Natural killer cell (primary cell): Measurements from ENCODE around the gene SPEN. TPM values are rescaled to one million over a fixed set of nuclear protein-coding genes. Genes with fewer than 3 reads are reported as not detected.

ENCODE experiments used
- ATAC-seq, 3 donors: fragments of 150-1000 bp in 2 of 3; fragments of 200-7000 bp in 1 of 3; cut with Tn5 transposase; 1 replicate in 1 of 3; 2 replicates in 2 of 3; pipeline ENCODE4 v1.10.0; 2021; ENCODE audit warnings: mild to moderate bottlenecking in 2 of 3, moderate library complexity in 2 of 3
- DNase-seq, 2 donors: peaks; one replicate each; pipeline versions ENCODE4 v3.0.0 to v3.0.0-alpha.2; 2013 to 2021; ENCODE audit warnings: mixed read lengths in 1 of 2
- H3K27ac ChIP-seq: one replicate; pipeline ENCODE4 v1.5.1; 2013; ENCODE audit warnings: mild to moderate bottlenecking, low read length
- H3K27me3 ChIP-seq: one replicate; pipeline ENCODE4 v1.6.1; 2013; ENCODE audit warnings: low read length; ENCODE audit not compliant: control insufficient read depth, insufficient read depth
- H3K36me3 ChIP-seq: one replicate; pipeline ENCODE4 v1.6.1; 2013; ENCODE audit warnings: low read length; ENCODE audit not compliant: control insufficient read depth, insufficient read depth
- H3K4me1 ChIP-seq: one replicate; pipeline ENCODE4 v1.6.1; 2013; ENCODE audit warnings: low read length; ENCODE audit not compliant: control insufficient read depth, insufficient read depth
- H3K4me3 ChIP-seq: one replicate; pipeline ENCODE4 v1.5.1; 2013; ENCODE audit warnings: low read length
- H3K9me3 ChIP-seq: one replicate; pipeline ENCODE4 v1.6.1; 2013; ENCODE audit warnings: low read length; ENCODE audit not compliant: control insufficient read depth, insufficient read depth
- H3K27ac Mint-ChIP-seq, 2 donors: one replicate each; pipeline ENCODE4 v1.8.0; 2022; ENCODE audit warnings: mild to moderate bottlenecking in 2 of 2, mixed read lengths in 2 of 2, moderate library complexity in 1 of 2
- H3K27me3 Mint-ChIP-seq, 2 donors: one replicate each; pipeline ENCODE4 v1.8.0; 2022; ENCODE audit warnings: low read depth in 2 of 2, mixed read lengths in 2 of 2
- H3K36me3 Mint-ChIP-seq: one replicate; pipeline ENCODE4 v1.8.0; 2022; ENCODE audit warnings: mixed read lengths
- H3K4me1 Mint-ChIP-seq, 2 donors: one replicate each; pipeline ENCODE4 v1.8.0; 2022; ENCODE audit warnings: mixed read lengths in 2 of 2
- H3K4me3 Mint-ChIP-seq: one replicate; pipeline ENCODE4 v1.8.0; 2022; ENCODE audit warnings: mild to moderate bottlenecking, moderate library complexity, mixed read lengths
- H3K9me3 Mint-ChIP-seq, 2 donors: one replicate each; pipeline ENCODE4 v1.8.0; 2022; ENCODE audit warnings: mixed read lengths in 2 of 2
- WGBS: methylation state at CpG from one replicate; pipeline ENCODE4 v1.1.7; 2013; ENCODE audit warnings: missing lambda C conversion rate; ENCODE audit not compliant: insufficient coverage; 5-methylcytosine and 5-hydroxymethylcytosine counted together
- intact Hi-C: fragments of 100-400 bp; cut with micrococcal nuclease; formaldehyde crosslinking; loops from one replicate; pipeline ENCODE4 v1.14.2; 2022
- total RNA-seq, 4 donors: library from RNA; stranded (reverse); fragments of 120-200 nt in 1 of 4; gene quantifications; one replicate each; pipeline versions ENCODE4 v1.2.3 to v1.2.4, GENCODE V29; 2013 to 2022
- TF ChIP-seq, protein P1 (sequence below): fragments of 200-600 bp; IDR thresholded peaks from one replicate; pipeline ENCODE4 v1.8.0; 2022; ENCODE audit warnings: antibody characterized with exemption

The SPEN gene
- total RNA-seq, 3 donors from 2014 or later (not counting 1 experiment from before 2014, with no cell fraction given), result 98.1 to 114 (median 105) TPM

DNA sequence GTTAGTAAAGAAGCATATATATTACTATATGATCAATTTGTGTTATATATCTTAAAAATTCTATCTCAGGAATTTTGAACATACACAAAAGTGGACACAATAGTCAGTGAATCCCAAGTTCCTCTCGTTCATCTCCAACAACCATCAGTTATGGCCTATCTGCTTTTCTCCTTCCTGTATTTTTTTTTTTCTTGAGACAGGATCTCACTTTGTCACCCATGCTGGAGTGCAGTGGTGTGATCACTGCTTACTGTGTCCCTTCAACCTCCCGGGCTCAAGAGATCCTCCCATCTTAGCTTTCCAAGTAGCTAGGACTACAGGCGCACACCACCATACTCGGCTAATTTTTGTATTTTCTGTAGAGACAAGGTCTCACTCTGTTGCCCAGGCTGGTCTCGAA, 9.4 kb downstream of the SPEN start:
- intact Hi-C loops, result no loop called here

DNA sequence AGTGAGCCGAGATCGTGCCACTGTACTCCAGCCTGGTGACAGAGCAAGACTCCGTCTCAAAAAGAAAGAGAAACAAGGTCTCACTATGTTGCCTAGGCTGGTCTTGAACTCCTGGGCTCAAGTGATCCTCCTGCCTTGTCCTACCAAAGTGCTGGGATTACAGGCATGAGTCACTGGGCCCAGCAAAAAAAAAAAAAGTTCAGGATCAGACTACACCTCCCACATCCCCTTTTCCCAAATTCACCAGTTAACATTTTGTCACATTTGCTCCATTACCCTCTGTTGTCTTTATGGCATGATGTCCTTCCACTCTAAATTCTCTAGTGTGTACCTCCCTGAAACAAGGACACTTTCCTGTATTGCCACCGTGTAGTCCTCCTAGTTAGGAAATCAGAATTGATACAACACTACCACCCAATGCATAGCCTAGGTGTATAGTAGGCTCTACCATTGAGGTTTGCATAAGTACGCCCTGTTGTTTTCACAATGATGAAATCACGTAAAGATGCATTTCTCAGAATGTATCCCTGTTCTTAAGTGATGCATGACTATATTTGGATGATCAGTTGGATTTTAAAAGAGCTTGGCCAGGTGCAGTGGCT, 10.7 kb downstream of the SPEN start:
- Histone ChIP-seq H3K27me3 (no peaks in the 10 kb centered on the region), H3K9me3 (no peaks in the 10 kb centered on the region), H3K27ac (no peak overlapping the region), H3K36me3 (no peaks in the 10 kb centered on the region), H3K4me1 (peaks cover 12% of the 10 kb centered on the region), H3K4me3 (no peak overlapping the region)
- H3K4me3 Mint-ChIP-seq, result no peak overlapping the region
- ATAC-seq (no peak), DNase-seq (no peak)
- H3K4me1 Mint-ChIP-seq, result peaks cover 6 to 23% of the 10 kb centered on the region in 2 donors
- H3K27ac Mint-ChIP-seq, result peak overlapping the region in 1 of 2 donors; percentile 79
- H3K9me3 Mint-ChIP-seq, result no peaks in the 10 kb centered on the region
- no peaks in the 10 kb centered on the region for H3K36me3 Mint-ChIP-seq
- intact Hi-C loops, result no loop called here
- 92% methylated on average over 5 of the region's 6 CpGs for WGBS
- TF ChIP-seq, protein P1, sequence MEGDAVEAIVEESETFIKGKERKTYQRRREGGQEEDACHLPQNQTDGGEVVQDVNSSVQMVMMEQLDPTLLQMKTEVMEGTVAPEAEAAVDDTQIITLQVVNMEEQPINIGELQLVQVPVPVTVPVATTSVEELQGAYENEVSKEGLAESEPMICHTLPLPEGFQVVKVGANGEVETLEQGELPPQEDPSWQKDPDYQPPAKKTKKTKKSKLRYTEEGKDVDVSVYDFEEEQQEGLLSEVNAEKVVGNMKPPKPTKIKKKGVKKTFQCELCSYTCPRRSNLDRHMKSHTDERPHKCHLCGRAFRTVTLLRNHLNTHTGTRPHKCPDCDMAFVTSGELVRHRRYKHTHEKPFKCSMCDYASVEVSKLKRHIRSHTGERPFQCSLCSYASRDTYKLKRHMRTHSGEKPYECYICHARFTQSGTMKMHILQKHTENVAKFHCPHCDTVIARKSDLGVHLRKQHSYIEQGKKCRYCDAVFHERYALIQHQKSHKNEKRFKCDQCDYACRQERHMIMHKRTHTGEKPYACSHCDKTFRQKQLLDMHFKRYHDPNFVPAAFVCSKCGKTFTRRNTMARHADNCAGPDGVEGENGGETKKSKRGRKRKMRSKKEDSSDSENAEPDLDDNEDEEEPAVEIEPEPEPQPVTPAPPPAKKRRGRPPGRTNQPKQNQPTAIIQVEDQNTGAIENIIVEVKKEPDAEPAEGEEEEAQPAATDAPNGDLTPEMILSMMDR, result no peak
- no peaks in the 10 kb centered on the region for H3K27me3 Mint-ChIP-seq

More for the DNA sequence above, 9.4 kb downstream of the SPEN start:
- H3K9me3 ChIP-seq, result no peaks in the 10 kb centered on the region
- Mint-ChIP-seq H3K9me3 (no peaks in the 10 kb centered on the region), H3K36me3 (no peaks in the 10 kb centered on the region), H3K27ac (no peak overlapping the region), H3K4me3 (no peak overlapping the region), H3K4me1 (peaks cover 6 to 18% of the 10 kb centered on the region in 2 donors), H3K27me3 (no peaks in the 10 kb centered on the region)
- H3K27me3 ChIP-seq, result no peaks in the 10 kb centered on the region
- DNase-seq (no peak), ATAC-seq (no peak)
- H3K4me3 ChIP-seq, result no peak overlapping the region
- 94% methylated on average over 5 of the region's 5 CpGs for WGBS
- H3K36me3 ChIP-seq, result no peaks in the 10 kb centered on the region
- H3K27ac ChIP-seq, result no peak overlapping the region
- TF ChIP-seq, protein P1, result no peak
- H3K4me1 ChIP-seq, result peaks cover 12% of the 10 kb centered on the region

DNA sequence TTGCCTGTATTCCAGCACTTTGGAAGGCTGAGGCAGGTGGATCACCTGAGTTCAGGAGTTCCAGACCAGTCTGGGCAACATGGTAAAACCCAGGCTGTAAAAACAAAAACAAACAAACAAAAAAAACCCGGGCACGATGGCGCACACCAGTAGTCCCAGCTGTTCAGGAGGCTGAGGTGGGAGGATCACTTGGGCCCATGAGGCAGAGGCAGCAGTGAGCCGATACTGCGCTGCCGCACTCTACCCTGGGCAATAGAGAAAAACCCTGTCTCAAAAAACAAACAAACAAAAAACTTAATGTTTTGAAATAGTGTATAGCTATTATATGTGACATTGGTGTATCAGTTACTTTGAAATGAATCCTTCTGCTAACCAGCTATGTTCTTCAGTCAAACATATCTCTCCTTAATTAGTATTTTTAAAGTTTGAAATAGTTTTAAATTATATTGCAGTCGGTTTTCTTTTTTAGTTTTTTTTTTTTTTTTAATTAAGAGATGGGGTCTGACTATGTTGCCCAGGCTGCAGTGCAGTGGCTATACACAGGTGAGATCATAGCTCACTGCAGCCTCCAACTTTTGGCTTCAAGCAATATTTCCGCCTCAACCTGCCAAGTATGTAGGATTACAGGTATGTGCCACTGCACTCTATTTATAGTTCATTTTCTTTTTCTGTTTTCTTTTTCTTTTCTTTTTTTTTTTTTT, 11.3 kb downstream of the SPEN start:
- ATAC-seq, result no peak
- Histone ChIP-seq H3K4me3 (no peak overlapping the region), H3K27me3 (no peaks in the 10 kb centered on the region), H3K9me3 (no peaks in the 10 kb centered on the region), H3K36me3 (no peaks in the 10 kb centered on the region), H3K4me1 (peaks cover 10% of the 10 kb centered on the region), H3K27ac (no peak overlapping the region)
- intact Hi-C loops, result no loop called here
- Mint-ChIP-seq H3K4me3 (no peak overlapping the region), H3K9me3 (no peaks in the 10 kb centered on the region), H3K27ac (peak overlapping the region in 1 of 2 donors; percentile 79), H3K4me1 (peaks cover 10 to 26% of the 10 kb centered on the region in 2 donors), H3K36me3 (no peaks in the 10 kb centered on the region), H3K27me3 (no peaks in the 10 kb centered on the region)
- WGBS, result 92% methylated on average over 6 of the region's 8 CpGs
- TF ChIP-seq, protein P1, result no peak
- DNase-seq, result no peak
